D341Med (cell line): ENCODE data around the gene KLHL20.

Source experiments
- DNase-seq: peaks from one replicate; pipeline ENCODE4 v3.0.0; 2012; ENCODE audit warnings: low spot score

Gene KLHL20

DNA sequence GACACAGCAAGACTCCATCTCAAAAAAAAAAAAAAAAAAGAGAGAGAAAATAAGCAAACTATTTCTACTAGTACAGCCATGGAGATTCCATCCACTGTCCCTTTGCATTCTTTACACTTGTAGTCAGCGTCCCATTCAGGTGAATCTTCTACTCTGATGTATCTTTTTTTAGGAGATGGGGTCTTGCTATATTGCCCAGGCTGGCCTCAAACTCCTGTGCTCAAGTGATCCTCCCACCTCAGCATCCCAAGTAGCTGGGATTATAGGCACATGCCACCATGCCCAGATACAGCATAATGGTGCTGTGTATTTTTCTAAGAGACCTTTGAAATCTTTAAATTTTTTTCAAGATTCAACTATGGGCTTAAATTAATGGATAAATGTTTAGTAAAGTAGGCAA lies 118.0 kb downstream of the KLHL20 start:
- no peak for DNase-seq
